ENCODE measurements around the gene RANGAP1. TPM values are rescaled to one million over a fixed set of nuclear protein-coding genes. Genes with fewer than 3 reads are reported as not detected.

The RANGAP1 gene
- polyA plus RNA-seq, 1 donor (not counting 4 experiments of a cell fraction or from before 2014, with no cell fraction given) = 85.9 TPM

- TF ChIP-seq EZH2 (IDR thresholded peaks at IDR 0.05; ENCODE audit: low read length) = no peak
- no peak for TF ChIP-seq CTCF (optimal IDR thresholded peaks at IDR 0.05 in 1 of 3, IDR thresholded peaks at IDR 0.05 in 1 of 3, conservative IDR thresholded peaks at IDR 0.05 in 1 of 3; ENCODE audit: extremely low read depth in 1 of 3, insufficient read depth in 2 of 3, low read length in 3 of 3)
- H4K20me1 ChIP-seq (ENCODE audit: control insufficient read depth, extremely low read depth, insufficient read depth, low read length) = no peaks in the 10 kb centered on the region
- H3K4me2 ChIP-seq (ENCODE audit: control insufficient read depth, extremely low read depth, insufficient read depth, low read depth, low read length) = no peak overlapping the region
- H3K4me3 ChIP-seq (ENCODE audit: control insufficient read depth in 2 of 3, extremely low read depth in 1 of 3, insufficient read depth in 2 of 3, low read depth in 1 of 3, low read length in 3 of 3) = no peak overlapping the region
- no peaks in the 10 kb centered on the region for H3K9me1 ChIP-seq (ENCODE audit: control insufficient read depth, extremely low read depth, insufficient read depth, low read length)
- no peaks in the 10 kb centered on the region for H3K79me2 ChIP-seq (ENCODE audit: control insufficient read depth, insufficient read depth, low read length)
- H3K27ac ChIP-seq (ENCODE audit: control insufficient read depth, insufficient read depth, low read length) = no peak overlapping the region
- no peak overlapping the region for H3K9ac ChIP-seq (ENCODE audit: control insufficient read depth, extremely low read depth, insufficient read depth, low read length)
- H3K9me3 ChIP-seq (ENCODE audit: control insufficient read depth, low read depth, low read length) = no peaks in the 10 kb centered on the region
- H3K27me3 ChIP-seq (ENCODE audit: control insufficient read depth, extremely low read depth, insufficient read depth, low read length) = no peaks in the 10 kb centered on the region
- peaks cover 44 to 45% of the 10 kb centered on the region in 2 experiments for H3K36me3 ChIP-seq (ENCODE audit: control insufficient read depth in 2 of 2, extremely low read depth in 1 of 2, insufficient read depth in 2 of 2, low read length in 2 of 2)
- H2AFZ ChIP-seq (ENCODE audit: control insufficient read depth, low read length) = no peak overlapping the region
- H3K4me1 ChIP-seq (ENCODE audit: control insufficient read depth, extremely low read depth, insufficient read depth, low read length) = peaks cover 11% of the 10 kb centered on the region
- DNase-seq (ENCODE audit: low read depth, low spot score) (no peak), FAIRE-seq (no peak)
- dilution Hi-C loops (cut with MboI; ENCODE audit: extremely low pct_ligation_motif_present, low sequenced_read_pairs) = no loop called here
Measured at GRCh38 chr22:41222846-41223507, 63.0 kb downstream of the RANGAP1 start.

GRCh38 chr22:41217553-41218157 is 68.3 kb downstream of the RANGAP1 start:
- FAIRE-seq (peak; percentile 73), DNase-seq (ENCODE audit: low read depth, low spot score) (peak; percentile 58)
- no peaks in the 10 kb centered on the region for H3K9me3 ChIP-seq (ENCODE audit: control insufficient read depth, low read depth, low read length)
- peak overlapping the region in 1 of 3 experiments; percentile 15 for H3K4me3 ChIP-seq (ENCODE audit: control insufficient read depth in 2 of 3, extremely low read depth in 1 of 3, insufficient read depth in 2 of 3, low read depth in 1 of 3, low read length in 3 of 3)
- no peaks in the 10 kb centered on the region for H4K20me1 ChIP-seq (ENCODE audit: control insufficient read depth, extremely low read depth, insufficient read depth, low read length)
- peak overlapping the region; percentile 72 for H3K27ac ChIP-seq (ENCODE audit: control insufficient read depth, insufficient read depth, low read length)
- H3K4me1 ChIP-seq (ENCODE audit: control insufficient read depth, extremely low read depth, insufficient read depth, low read length) = peaks cover 18% of the 10 kb centered on the region
- TF ChIP-seq EZH2 (IDR thresholded peaks at IDR 0.05; ENCODE audit: low read length) = no peak
- no peak for TF ChIP-seq CTCF (optimal IDR thresholded peaks at IDR 0.05 in 1 of 3, IDR thresholded peaks at IDR 0.05 in 1 of 3, conservative IDR thresholded peaks at IDR 0.05 in 1 of 3; ENCODE audit: extremely low read depth in 1 of 3, insufficient read depth in 2 of 3, low read length in 3 of 3)
- no peaks in the 10 kb centered on the region for H3K79me2 ChIP-seq (ENCODE audit: control insufficient read depth, insufficient read depth, low read length)
- H3K4me2 ChIP-seq (ENCODE audit: control insufficient read depth, extremely low read depth, insufficient read depth, low read depth, low read length) = peak overlapping the region; percentile 68
- peak overlapping the region; percentile 34 for H3K9ac ChIP-seq (ENCODE audit: control insufficient read depth, extremely low read depth, insufficient read depth, low read length)
- H2AFZ ChIP-seq (ENCODE audit: control insufficient read depth, low read length) = no peak overlapping the region
- H3K27me3 ChIP-seq (ENCODE audit: control insufficient read depth, extremely low read depth, insufficient read depth, low read length) = no peaks in the 10 kb centered on the region
- H3K9me1 ChIP-seq (ENCODE audit: control insufficient read depth, extremely low read depth, insufficient read depth, low read length) = no peaks in the 10 kb centered on the region
- dilution Hi-C loops (cut with MboI; ENCODE audit: extremely low pct_ligation_motif_present, low sequenced_read_pairs) = no loop called here
- peaks cover 25 to 26% of the 10 kb centered on the region in 2 experiments for H3K36me3 ChIP-seq (ENCODE audit: control insufficient read depth in 2 of 2, extremely low read depth in 1 of 2, insufficient read depth in 2 of 2, low read length in 2 of 2)
